ENCODE data around the gene PSMA3. TPM values are rescaled to one million over a fixed set of nuclear protein-coding genes. Genes with fewer than 3 reads are reported as not detected.

PSMA3 gene
- total and polyA plus RNA-seq, 10 of the 15 experiments (the other 5 are each of a cell fraction or from before 2014, with no cell fraction given) = 142 to 936 (median 400) TPM

DNA sequence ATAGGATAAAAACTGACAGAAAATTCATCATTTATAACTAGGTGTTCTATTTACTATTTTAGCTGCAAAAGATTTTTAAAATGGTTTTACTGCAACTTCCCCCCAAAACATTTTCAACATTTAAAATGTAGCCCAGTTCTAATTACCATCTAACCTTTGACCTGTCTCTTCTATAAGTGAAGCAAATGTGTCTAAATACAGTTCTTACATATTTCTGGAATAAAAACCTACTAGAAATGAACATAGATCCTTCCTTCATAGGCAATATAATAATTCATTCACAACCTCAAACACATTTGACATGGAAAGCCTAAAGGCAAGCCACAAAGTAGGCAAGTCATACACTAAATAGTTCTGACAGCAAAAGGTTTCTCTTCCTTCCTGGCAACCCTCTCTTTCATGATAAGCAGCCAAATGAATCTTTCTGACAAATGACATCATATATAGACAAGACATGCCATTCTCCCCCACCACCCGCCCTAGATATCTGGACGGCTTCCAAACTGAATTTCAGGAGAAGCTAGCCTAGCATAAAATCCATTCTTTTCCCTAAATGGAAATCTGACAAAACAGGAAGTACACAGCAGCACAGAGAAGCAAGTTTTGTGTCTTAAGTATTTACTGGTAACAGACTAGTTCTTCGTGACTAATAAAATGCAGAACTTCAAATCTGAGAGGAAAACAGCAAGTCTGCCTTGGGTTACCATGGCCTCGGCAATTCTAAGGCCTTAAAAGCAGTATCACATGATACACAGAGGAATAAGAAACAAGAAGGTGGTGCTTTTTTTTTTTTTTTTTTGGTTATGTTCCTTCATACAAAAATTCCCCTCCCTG lies 36.5 kb downstream of the PSMA3 start:
- peak; percentile 82 for FAIRE-seq
- no peak overlapping the region for H2AFZ ChIP-seq (ENCODE audit: control insufficient read depth, low read depth, low read length)
- peak; percentile 86 for ATAC-seq
- H3K36me3 ChIP-seq (ENCODE audit: control insufficient read depth in 2 of 2, insufficient read depth in 2 of 2, low read length in 1 of 2) = peaks cover 4 to 18% of the 10 kb centered on the region in 2 experiments; a peak in 3 of 4 replicates
- H3K4me1 ChIP-seq (ENCODE audit: control insufficient read depth, insufficient read depth, low read length) = peaks cover 4% of the 10 kb centered on the region
- WGBS (ENCODE audit: insufficient coverage, insufficient replicate concordance, low lambda C conversion rate, missing lambda C conversion rate) = 13% methylated on average over 4 of the region's 4 CpGs
- ChIA-PET POLR2A (interaction anchor here (0.6 to 1.3 kb wide), 2 partner anchors 17 to 105 kb away, joined by 5 to 6 read pairs; partner anchors contain the start of gene ARID4A), CTCF (interaction anchor here (1.2 to 1.8 kb wide), 2 partner anchors 17 to 77 kb away, joined by 3 to 4 read pairs; no protein-coding TSS in a partner anchor), RAD21 (ENCODE audit: unreplicated experiment) (interaction anchor here (0.7 to 1.0 kb wide), 4 partner anchors 14 to 78 kb away, joined by 3 to 5 read pairs (median 4); partner anchors contain the start of gene ARID4A), SMC1A (ENCODE audit: uncharacterized antibody, unreplicated experiment) (interaction anchor here (1.1 to 1.9 kb wide), 2 partner anchors 8 to 17 kb away, joined by 3 to 5 read pairs; partner anchors contain the start of gene ARID4A)
- no peaks in the 10 kb centered on the region for H3K9me3 ChIP-seq (replicated peaks; ENCODE audit: control insufficient read depth, insufficient read depth, low read length)
- H3K27me3 ChIP-seq (replicated peaks in 1 of 2; ENCODE audit: control insufficient read depth in 2 of 2, insufficient read depth in 2 of 2, low read length in 1 of 2) = no peaks in the 10 kb centered on the region
- DNase-seq (ENCODE audit: low read depth, low spot score) = peak; percentile 27
- in situ Hi-C loops (cut with MboI) = no loop called here
- no peaks in the 10 kb centered on the region; the same call in 1 of the 2 replicates for H4K20me1 ChIP-seq (ENCODE audit: control insufficient read depth, insufficient read depth)
- BruUV-seq (replicated peaks) = no TSS peak
- H3K4me3 ChIP-seq = no peak overlapping the region
- no peak overlapping the region for H3K9ac ChIP-seq (ENCODE audit: control insufficient read depth, insufficient read depth, low read length)
- peak overlapping the region; percentile 10; the same call in 1 of the 2 replicates for H3K4me2 ChIP-seq (ENCODE audit: control insufficient read depth, insufficient read depth)
- intact Hi-C loops (cut with micrococcal nuclease; ENCODE audit: unreplicated experiment) = no loop called here
- H3K79me2 ChIP-seq (ENCODE audit: control insufficient read depth, insufficient read depth, low read length) = peaks cover 34% of the 10 kb centered on the region
- peak overlapping the region; percentile 47 for H3K27ac ChIP-seq (ENCODE audit: control insufficient read depth, insufficient read depth)
- TF ChIP-seq TARDBP (IDR thresholded peaks at IDR 0.05; ENCODE audit: borderline replicate concordance) = no peak
- TF ChIP-seq SREBF1 (IDR thresholded peaks at IDR 0.05; ENCODE audit: low read length) = no peak
- TF ChIP-seq, protein P1, sequence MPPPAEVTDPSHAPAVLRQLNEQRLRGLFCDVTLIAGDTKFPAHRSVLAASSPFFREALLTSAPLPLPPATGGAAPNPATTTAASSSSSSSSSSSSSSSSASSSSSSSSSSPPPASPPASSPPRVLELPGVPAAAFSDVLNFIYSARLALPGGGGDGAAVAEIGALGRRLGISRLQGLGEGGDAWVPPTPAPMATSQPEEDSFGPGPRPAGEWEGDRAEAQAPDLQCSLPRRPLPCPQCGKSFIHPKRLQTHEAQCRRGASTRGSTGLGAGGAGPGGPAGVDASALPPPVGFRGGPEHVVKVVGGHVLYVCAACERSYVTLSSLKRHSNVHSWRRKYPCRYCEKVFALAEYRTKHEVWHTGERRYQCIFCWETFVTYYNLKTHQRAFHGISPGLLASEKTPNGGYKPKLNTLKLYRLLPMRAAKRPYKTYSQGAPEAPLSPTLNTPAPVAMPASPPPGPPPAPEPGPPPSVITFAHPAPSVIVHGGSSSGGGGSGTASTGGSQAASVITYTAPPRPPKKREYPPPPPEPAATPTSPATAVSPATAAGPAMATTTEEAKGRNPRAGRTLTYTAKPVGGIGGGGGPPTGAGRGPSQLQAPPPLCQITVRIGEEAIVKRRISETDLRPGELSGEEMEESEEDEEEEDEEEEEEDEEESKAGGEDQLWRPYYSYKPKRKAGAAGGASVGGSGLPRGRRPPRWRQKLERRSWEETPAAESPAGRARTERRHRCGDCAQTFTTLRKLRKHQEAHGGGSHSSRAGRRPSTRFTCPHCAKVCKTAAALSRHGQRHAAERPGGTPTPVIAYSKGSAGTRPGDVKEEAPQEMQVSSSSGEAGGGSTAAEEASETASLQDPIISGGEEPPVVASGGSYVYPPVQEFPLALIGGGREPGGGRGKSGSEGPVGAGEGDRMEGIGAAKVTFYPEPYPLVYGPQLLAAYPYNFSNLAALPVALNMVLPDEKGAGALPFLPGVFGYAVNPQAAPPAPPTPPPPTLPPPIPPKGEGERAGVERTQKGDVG (CRISPR knock-in tag; IDR thresholded peaks at IDR 0.05) = no peak
- no peak for TF ChIP-seq CHD4 (IDR thresholded peaks at IDR 0.05)
- TF ChIP-seq, protein P2, sequence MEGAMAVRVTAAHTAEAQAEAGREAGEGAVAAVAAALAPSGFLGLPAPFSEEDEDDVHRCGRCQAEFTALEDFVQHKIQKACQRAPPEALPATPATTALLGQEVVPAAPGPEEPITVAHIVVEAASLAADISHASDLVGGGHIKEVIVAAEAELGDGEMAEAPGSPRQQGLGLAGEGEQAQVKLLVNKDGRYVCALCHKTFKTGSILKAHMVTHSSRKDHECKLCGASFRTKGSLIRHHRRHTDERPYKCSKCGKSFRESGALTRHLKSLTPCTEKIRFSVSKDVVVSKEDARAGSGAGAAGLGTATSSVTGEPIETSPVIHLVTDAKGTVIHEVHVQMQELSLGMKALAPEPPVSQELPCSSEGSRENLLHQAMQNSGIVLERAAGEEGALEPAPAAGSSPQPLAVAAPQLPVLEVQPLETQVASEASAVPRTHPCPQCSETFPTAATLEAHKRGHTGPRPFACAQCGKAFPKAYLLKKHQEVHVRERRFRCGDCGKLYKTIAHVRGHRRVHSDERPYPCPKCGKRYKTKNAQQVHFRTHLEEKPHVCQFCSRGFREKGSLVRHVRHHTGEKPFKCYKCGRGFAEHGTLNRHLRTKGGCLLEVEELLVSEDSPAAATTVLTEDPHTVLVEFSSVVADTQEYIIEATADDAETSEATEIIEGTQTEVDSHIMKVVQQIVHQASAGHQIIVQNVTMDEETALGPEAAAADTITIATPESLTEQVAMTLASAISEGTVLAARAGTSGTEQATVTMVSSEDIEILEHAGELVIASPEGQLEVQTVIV (IDR thresholded peaks at IDR 0.05; ENCODE audit: borderline replicate concordance, partially characterized antibody) = no peak
- TF ChIP-seq EED (IDR thresholded peaks at IDR 0.05; ENCODE audit: low read depth) = no peak
- TF ChIP-seq, protein P3, sequence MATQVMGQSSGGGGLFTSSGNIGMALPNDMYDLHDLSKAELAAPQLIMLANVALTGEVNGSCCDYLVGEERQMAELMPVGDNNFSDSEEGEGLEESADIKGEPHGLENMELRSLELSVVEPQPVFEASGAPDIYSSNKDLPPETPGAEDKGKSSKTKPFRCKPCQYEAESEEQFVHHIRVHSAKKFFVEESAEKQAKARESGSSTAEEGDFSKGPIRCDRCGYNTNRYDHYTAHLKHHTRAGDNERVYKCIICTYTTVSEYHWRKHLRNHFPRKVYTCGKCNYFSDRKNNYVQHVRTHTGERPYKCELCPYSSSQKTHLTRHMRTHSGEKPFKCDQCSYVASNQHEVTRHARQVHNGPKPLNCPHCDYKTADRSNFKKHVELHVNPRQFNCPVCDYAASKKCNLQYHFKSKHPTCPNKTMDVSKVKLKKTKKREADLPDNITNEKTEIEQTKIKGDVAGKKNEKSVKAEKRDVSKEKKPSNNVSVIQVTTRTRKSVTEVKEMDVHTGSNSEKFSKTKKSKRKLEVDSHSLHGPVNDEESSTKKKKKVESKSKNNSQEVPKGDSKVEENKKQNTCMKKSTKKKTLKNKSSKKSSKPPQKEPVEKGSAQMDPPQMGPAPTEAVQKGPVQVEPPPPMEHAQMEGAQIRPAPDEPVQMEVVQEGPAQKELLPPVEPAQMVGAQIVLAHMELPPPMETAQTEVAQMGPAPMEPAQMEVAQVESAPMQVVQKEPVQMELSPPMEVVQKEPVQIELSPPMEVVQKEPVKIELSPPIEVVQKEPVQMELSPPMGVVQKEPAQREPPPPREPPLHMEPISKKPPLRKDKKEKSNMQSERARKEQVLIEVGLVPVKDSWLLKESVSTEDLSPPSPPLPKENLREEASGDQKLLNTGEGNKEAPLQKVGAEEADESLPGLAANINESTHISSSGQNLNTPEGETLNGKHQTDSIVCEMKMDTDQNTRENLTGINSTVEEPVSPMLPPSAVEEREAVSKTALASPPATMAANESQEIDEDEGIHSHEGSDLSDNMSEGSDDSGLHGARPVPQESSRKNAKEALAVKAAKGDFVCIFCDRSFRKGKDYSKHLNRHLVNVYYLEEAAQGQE (IDR thresholded peaks at IDR 0.05; ENCODE audit: low read depth, low read length) = no peak
- TF ChIP-seq, protein P4, sequence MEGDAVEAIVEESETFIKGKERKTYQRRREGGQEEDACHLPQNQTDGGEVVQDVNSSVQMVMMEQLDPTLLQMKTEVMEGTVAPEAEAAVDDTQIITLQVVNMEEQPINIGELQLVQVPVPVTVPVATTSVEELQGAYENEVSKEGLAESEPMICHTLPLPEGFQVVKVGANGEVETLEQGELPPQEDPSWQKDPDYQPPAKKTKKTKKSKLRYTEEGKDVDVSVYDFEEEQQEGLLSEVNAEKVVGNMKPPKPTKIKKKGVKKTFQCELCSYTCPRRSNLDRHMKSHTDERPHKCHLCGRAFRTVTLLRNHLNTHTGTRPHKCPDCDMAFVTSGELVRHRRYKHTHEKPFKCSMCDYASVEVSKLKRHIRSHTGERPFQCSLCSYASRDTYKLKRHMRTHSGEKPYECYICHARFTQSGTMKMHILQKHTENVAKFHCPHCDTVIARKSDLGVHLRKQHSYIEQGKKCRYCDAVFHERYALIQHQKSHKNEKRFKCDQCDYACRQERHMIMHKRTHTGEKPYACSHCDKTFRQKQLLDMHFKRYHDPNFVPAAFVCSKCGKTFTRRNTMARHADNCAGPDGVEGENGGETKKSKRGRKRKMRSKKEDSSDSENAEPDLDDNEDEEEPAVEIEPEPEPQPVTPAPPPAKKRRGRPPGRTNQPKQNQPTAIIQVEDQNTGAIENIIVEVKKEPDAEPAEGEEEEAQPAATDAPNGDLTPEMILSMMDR (IDR thresholded peaks at IDR 0.05 in 2 of 3, conservative IDR thresholded peaks at IDR 0.05 in 1 of 3; ENCODE audit: control insufficient read depth in 2 of 3, extremely low read depth in 1 of 3, insufficient read depth in 1 of 3, low read depth in 3 of 3, low read length in 3 of 3) = no peak
- TF ChIP-seq STAT1 (conservative IDR thresholded peaks at IDR 0.05) = no peak
- TF ChIP-seq DPF2 (IDR thresholded peaks at IDR 0.05) = 0 out of 2 replicates have a peak, but pooled peaks have one; percentile 37
